Endothelial cell of umbilical vein (primary cell): ENCODE data around the gene UVSSA. TPM values are rescaled to one million over a fixed set of nuclear protein-coding genes. Genes with fewer than 3 reads are reported as not detected.

Experiments
- Bru-seq: library from RNA; stranded (reverse); fragments of 400-500 nt; gene quantifications from one replicate; lab custom pipeline; 2021; lab: Mats Ljungman, UMichigan
- BruChase-seq, 2 experiments: library from RNA; stranded (reverse); fragments of 400-500 nt; gene quantifications; one replicate each; lab custom pipeline; 2021; lab: Mats Ljungman, UMichigan
- BruUV-seq: library from RNA; stranded (reverse); fragments of 400-500 nt; replicated peaks from 2 replicates; lab custom pipeline; 2021; lab: Mats Ljungman, UMichigan
- CTCF ChIA-PET: fragments of 300-600, 350-600 bp; sonication (Branson Sonifier 250); formaldehyde crosslinking; loops from one replicate; lab custom pipeline; 2021; ENCODE audit warnings: antibody characterized with exemption, inconsistent platforms; lab: Charles Lee
- POLR2A ChIA-PET: fragments of 300-600, 350-600 bp; sonication (Branson Sonifier 250); formaldehyde crosslinking; loops from one replicate; lab custom pipeline; 2021; ENCODE audit warnings: antibody characterized with exemption, inconsistent platforms; lab: Charles Lee
- DNase-seq: peaks from one replicate; pipeline ENCODE4 v3.0.0-alpha.2; 2011; ENCODE audit warnings: low read depth, low spot score
- FAIRE-seq: peaks from 2 replicates; lab custom pipeline; 2011; peaks lifted over from hg19 to GRCh38; lab: Jason Lieb, UNC
- H2AFZ ChIP-seq: 2 replicates; pipeline ENCODE4 v1.6.0; 2012; ENCODE audit warnings: low read depth, low read length, control low read depth, inconsistent platforms
- H3K27ac ChIP-seq: 2 replicates; pipeline ENCODE4 v1.5.1; 2011; ENCODE audit warnings: low read depth, mild to moderate bottlenecking, control low read depth, low read length, moderate library complexity; ENCODE audit not compliant: insufficient read depth
- H3K27me3 ChIP-seq, 2 experiments: 2 replicates each; pipeline versions ENCODE4 v1.6.0 to v1.6.1; 2011; ENCODE audit warnings: low read length in 2 of 2, mixed read lengths in 1 of 2; ENCODE audit not compliant: control insufficient read depth in 2 of 2, insufficient read depth in 2 of 2
- H3K36me3 ChIP-seq, 2 experiments: 2 replicates in 1 of 2; 3 replicates in 1 of 2; pipeline ENCODE4 v1.5.1; 2011; ENCODE audit warnings: low read length in 2 of 2, mild to moderate bottlenecking in 1 of 2, moderate library complexity in 1 of 2; ENCODE audit not compliant: control insufficient read depth in 2 of 2, insufficient read depth in 2 of 2; ENCODE audit errors: extremely low read depth in 1 of 2
- H3K4me1 ChIP-seq: 3 replicates; pipeline ENCODE4 v1.5.1; 2011; ENCODE audit warnings: mild to moderate bottlenecking, low read length; ENCODE audit not compliant: control insufficient read depth, insufficient read depth; ENCODE audit errors: extremely low read depth
- H3K4me2 ChIP-seq: 2 replicates; pipeline ENCODE4 v1.6.1; 2011; ENCODE audit warnings: low read length, control low read depth, mixed read lengths; ENCODE audit not compliant: insufficient read depth
- H3K4me3 ChIP-seq, 3 experiments: fragments of 200-600 bp in 1 of 3; sonication (generic), shearing (Covaris generic) in 1 of 3; replicated peaks in 1 of 3; 2 replicates each; pipeline ENCODE4 v1.5.1; 2011 to 2016; ENCODE audit warnings: control low read depth in 3 of 3, low read length in 3 of 3, mild to moderate bottlenecking in 2 of 3, inconsistent platforms in 1 of 3, low read depth in 1 of 3, moderate library complexity in 1 of 3; ENCODE audit not compliant: insufficient read depth in 1 of 3
- H3K79me2 ChIP-seq: 2 replicates; pipeline ENCODE4 v1.6.0; 2012; ENCODE audit warnings: low read length, inconsistent platforms; ENCODE audit not compliant: control insufficient read depth, insufficient read depth
- H3K9ac ChIP-seq: replicated peaks from 2 replicates; pipeline ENCODE3; 2011; ENCODE audit warnings: low read length, control low read depth; ENCODE audit not compliant: insufficient read depth; ENCODE audit errors: extremely low read depth
- H3K9me1 ChIP-seq: replicated peaks from 3 replicates; pipeline ENCODE4 v1.6.0; 2011; ENCODE audit warnings: mild to moderate bottlenecking, low read length; ENCODE audit not compliant: control insufficient read depth, insufficient read depth; ENCODE audit errors: extremely low read depth
- H3K9me3 ChIP-seq: replicated peaks from 2 replicates; pipeline ENCODE4 v1.5.1; 2012; ENCODE audit warnings: low read length, inconsistent platforms; ENCODE audit not compliant: control insufficient read depth, insufficient read depth
- H4K20me1 ChIP-seq: replicated peaks from 2 replicates; pipeline ENCODE3; 2011; ENCODE audit warnings: mild to moderate bottlenecking, low read length; ENCODE audit not compliant: control insufficient read depth, insufficient read depth; ENCODE audit errors: extremely low read depth
- CTCF ChIP-seq, 2 donors: IDR thresholded peaks; 1 replicate in 1 of 2; 2 replicates in 1 of 2; pipeline ENCODE4 v1.5.1; 2011; ENCODE audit warnings: low read length in 2 of 2, mild to moderate bottlenecking in 2 of 2, moderate library complexity in 2 of 2, control low read depth in 1 of 2, inconsistent platforms in 1 of 2, low read depth in 1 of 2; ENCODE audit not compliant: insufficient read depth in 1 of 2; ENCODE audit errors: extremely low read depth in 1 of 2
- GATA2 ChIP-seq: IDR thresholded peaks from 2 replicates; pipeline ENCODE4 v1.7.0; 2011; ENCODE audit warnings: low read depth, mild to moderate bottlenecking, moderate library complexity, mixed read lengths, low read length; ENCODE audit not compliant: insufficient read length, insufficient read depth
- MAX ChIP-seq: IDR thresholded peaks from 2 replicates; pipeline ENCODE4 v1.6.1; 2011; ENCODE audit not compliant: insufficient read depth, insufficient read length
- MYC ChIP-seq: IDR thresholded peaks from one replicate; pipeline ENCODE4 v1.6.1; 2011; ENCODE audit warnings: mild to moderate bottlenecking, low read depth, low read length
- POLR2AphosphoS5 ChIP-seq: IDR thresholded peaks from 2 replicates; pipeline ENCODE4 v1.6.1; 2012; ENCODE audit warnings: low read depth, mild to moderate bottlenecking, control low read depth, low read length, moderate library complexity; ENCODE audit not compliant: insufficient read depth
- dilution Hi-C: fragments of 300-500 bp; cut with MboI; formaldehyde crosslinking; loops from one replicate; pipeline ENCODE4 v1.15.0; 2019; ENCODE audit warnings: low sequenced_read_pairs; ENCODE audit not compliant: extremely low pct_ligation_motif_present
- intact Hi-C: fragments of 100-400 bp; cut with micrococcal nuclease; formaldehyde crosslinking; loops from one replicate; pipeline ENCODE4 v1.10.0; 2022
- long read RNA-seq: library from polyadenylated mRNA; stranded (forward); transcript quantifications from one replicate; pipeline ENCODE4 v2.0.0, GENCODE V29; 2021
- polyA minus RNA-seq, 3 experiments: library from RNA; depleted of rRNA, polyadenylated mRNA; stranded (reverse); fragments of >200 nt; gene quantifications; 1 replicate in 1 of 3; 2 replicates in 2 of 3; pipeline ENCODE4 v1.2.3, GENCODE V29; 2011
- polyA plus RNA-seq, 4 experiments: library from polyadenylated mRNA; depleted of rRNA in 3 of 4; stranded (reverse) in 3 of 4; unstranded in 1 of 4; fragments of >200 nt; gene quantifications; 2 replicates each; pipeline versions ENCODE4 v1.2.1 to v1.2.3, GENCODE V29; 2011 to 2012; ENCODE audit warnings: missing spikeins in 1 of 4
- total RNA-seq: library from RNA; stranded (reverse); gene quantifications from 2 replicates; pipeline ENCODE4 v1.2.3, GENCODE V29; 2021

UVSSA gene, protein sequence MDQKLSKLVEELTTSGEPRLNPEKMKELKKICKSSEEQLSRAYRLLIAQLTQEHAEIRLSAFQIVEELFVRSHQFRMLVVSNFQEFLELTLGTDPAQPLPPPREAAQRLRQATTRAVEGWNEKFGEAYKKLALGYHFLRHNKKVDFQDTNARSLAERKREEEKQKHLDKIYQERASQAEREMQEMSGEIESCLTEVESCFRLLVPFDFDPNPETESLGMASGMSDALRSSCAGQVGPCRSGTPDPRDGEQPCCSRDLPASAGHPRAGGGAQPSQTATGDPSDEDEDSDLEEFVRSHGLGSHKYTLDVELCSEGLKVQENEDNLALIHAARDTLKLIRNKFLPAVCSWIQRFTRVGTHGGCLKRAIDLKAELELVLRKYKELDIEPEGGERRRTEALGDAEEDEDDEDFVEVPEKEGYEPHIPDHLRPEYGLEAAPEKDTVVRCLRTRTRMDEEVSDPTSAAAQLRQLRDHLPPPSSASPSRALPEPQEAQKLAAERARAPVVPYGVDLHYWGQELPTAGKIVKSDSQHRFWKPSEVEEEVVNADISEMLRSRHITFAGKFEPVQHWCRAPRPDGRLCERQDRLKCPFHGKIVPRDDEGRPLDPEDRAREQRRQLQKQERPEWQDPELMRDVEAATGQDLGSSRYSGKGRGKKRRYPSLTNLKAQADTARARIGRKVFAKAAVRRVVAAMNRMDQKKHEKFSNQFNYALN
- total RNA-seq (14.9 and 16.4 TPM in 2 replicates), polyA plus RNA-seq (7.1 and 8.1 TPM in 2 replicates), polyA minus RNA-seq (7.7 and 7.9 TPM in 2 replicates), Bru-seq, nascent RNA (percentile 45 among the genes with signal in this experiment), BruChase-seq, experiment 1, labeled RNA remaining after a 6-hour chase (percentile 71 among the genes with signal in this experiment), BruChase-seq, experiment 2, labeled RNA remaining after a 2-hour chase (percentile 60 among the genes with signal in this experiment)
- polyA plus RNA-seq (2011; cell fraction: cytosol; rRNA removed): 2.5 and 3.6 TPM in 2 replicates
- 34.2 and 37.8 TPM in 2 replicates for polyA plus RNA-seq (2011; cell fraction: nucleus; rRNA removed)
- polyA plus RNA-seq (2012): 4.1 and 4.2 TPM in 2 replicates
- polyA minus RNA-seq (2011; cell fraction: cytosol; rRNA and poly(A)+ RNA removed): 3.7 TPM
- polyA minus RNA-seq (2011; cell fraction: nucleus; rRNA and poly(A)+ RNA removed): 11.8 and 15.1 TPM in 2 replicates
- long read RNA-seq, partial matches to known transcripts: 1 of 7 reads
- long read RNA-seq, other reads (novel, unspliced or antisense): 6 of 7 reads

DNA sequence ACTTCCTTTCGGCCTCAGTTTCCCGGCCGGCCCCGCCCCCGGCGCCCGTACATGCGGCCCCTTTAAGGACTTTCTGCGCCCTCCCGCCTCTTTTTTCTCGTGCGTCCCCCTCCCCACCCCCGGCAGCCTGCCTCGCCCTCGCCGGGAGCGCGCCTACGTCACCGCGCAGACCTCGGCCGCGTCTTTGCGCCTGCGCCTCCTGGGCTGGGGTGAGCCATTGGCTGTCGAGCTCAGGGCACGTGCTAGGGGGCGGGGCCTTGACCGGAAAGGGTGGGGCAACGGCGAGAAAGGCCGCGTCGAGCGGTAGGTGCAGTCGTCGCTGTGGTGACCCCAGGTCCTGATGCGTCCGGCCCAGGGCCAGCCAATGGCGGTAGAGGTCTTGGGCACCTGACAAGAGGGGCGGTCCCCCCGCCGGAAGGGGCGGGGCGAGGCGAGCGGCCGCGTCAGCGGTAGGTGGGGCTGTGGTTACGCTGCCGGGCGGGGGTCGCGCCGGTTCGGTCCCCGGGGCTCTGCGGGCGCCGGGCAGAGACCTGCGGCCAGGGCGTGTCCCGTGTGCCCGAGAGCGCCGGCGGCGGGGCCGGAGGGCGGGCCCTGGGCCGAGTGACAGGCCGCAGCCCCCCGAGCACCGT, at the start of gene UVSSA:
Gene UVSSA (plus strand): TSS at position 428 of the 629 bp plus-strand sequence. CDS start 884 bp downstream, outside the sequence.
- peak; percentile 95 for FAIRE-seq

More for the DNA sequence above, at the start of gene UVSSA:
- Histone ChIP-seq H3K9me1 (no peaks in the 10 kb centered on the region), H2AFZ (peak within 1 kb of the TSS; percentile 69), H3K4me2 (peak within 1 kb of the TSS; percentile 93), H4K20me1 (no peaks in the 10 kb centered on the region), H3K79me2 (no peaks in the 10 kb centered on the region), H3K27me3 (no peaks in the 10 kb centered on the region), H3K4me3 (peak within 1 kb of the TSS; percentile 69 to 76 (median 75)), H3K9ac (peak within 1 kb of the TSS; percentile 82), H3K27ac (peak within 1 kb of the TSS; percentile 82), H3K9me3 (no peaks in the 10 kb centered on the region), H3K36me3 (no peaks in the 10 kb centered on the region), H3K4me1 (peaks cover 22% of the 10 kb centered on the region)
- intact Hi-C loops: loop anchor here (1.0 kb wide), 2 partner anchors 58 to 98 kb away; partner anchors contain the start of genes CTBP1 and MAEA
- TF ChIP-seq CTCF (IDR thresholded peaks at IDR 0.05; ENCODE audit: extremely low read depth in 1 of 2, insufficient read depth in 1 of 2, low read depth in 1 of 2, low read length in 2 of 2) (no peak), MAX (peak; percentile 95), MYC (peak; percentile 4), GATA2 (no peak), POLR2AphosphoS5 (peak; percentile 79)
- peak; percentile 100 for DNase-seq
- no TSS peak for BruUV-seq
- POLR2A ChIA-PET: interaction anchor here (0.7 to 1.4 kb wide), 2 partner anchors 97 to 98 kb away, joined by 4 to 5 read pairs; no protein-coding TSS in a partner anchor
- dilution Hi-C loops: no loop called here
- CTCF ChIA-PET: interaction anchor here (0.6 to 3.0 kb wide), 9 partner anchors 9 to 337 kb away, joined by 3 to 20 read pairs (median 4); partner anchors contain the start of gene CTBP1
